ENCODE results near the gene MORC1.
A peak's percentile ranks its signal among the peaks of the same experiment; 100 is the strongest.
"Not testable (repeated sequence)": the region's sequence is repeated elsewhere in the genome, so short reads cannot be mapped to it uniquely, and the experiment has no call there.

MORC1 gene

GRCh38 chr3:109098079-109098644 is 19.8 kb downstream of the MORC1 start:
- DNase-seq (ENCODE audit: low read depth): no peak

- DNase-seq (ENCODE audit: low read depth): no peak
Measured at GRCh38 chr3:109095166-109095565, 22.8 kb downstream of the MORC1 start.

DNA sequence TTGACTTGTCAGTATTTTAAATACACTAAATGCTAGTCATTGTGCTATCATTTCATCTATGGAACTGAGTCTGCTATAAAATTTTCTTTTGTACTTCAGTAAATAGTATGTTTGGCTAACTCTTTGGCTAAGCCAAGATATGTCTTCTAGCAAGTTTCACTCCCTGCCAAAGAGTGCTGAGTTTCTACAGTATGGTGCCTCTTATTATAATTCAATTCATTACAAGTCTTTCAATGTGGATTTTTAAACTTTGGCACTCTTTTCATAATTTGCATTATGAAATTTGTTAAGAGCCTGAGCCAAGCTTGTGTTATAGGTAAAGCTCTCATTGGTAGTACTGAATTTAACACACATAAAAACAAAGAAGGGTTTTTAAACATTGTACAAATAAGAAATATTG is 24.4 kb downstream of the MORC1 start:
- no peak for DNase-seq (ENCODE audit: low read depth)

- DNase-seq (ENCODE audit: low read depth): no peak
Measured at GRCh38 chr3:109091846-109092245, 26.1 kb downstream of the MORC1 start.

DNA sequence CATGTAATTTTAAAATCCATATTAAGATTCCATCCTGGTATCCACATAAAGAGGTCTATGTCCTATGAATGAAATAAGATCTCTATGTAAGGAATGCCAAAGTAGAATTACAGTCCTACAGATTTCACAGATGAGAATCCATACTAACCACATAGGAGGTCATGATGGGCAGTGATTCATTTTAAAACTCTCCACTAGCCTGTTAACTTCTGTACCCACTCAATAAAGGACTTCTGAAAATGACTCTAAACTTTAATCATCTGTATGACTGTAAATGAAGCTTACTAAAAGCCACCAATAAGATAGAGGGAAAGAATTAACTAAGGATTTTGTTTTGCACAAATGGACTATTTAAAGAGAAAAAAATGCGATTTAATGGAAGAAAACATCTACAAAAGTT is 28.7 kb downstream of the MORC1 start:
- DNase-seq (ENCODE audit: low read depth): no peak

- peak; percentile 5 for DNase-seq (ENCODE audit: low read depth)
Measured at GRCh38 chr3:109081746-109082510, 36.0 kb downstream of the MORC1 start.

DNA sequence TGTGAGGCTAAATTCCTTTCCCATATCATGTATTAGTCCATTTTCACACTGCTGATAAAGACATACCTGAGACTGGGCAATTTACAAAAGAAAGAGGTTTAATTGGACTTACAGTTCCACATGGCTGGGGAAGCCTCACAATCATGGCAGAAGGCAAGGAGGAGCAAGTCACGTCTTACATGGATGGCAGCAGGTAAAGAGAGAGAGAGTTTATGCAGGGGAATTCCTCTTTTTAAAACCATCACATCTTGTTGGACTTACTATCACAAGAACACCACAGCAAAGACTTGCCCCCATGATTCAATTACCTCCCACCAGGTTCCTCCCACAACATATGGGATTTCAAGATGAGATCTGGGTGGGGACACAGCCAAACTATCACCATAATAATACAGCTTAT is 37.8 kb downstream of the MORC1 start:
- not testable (repeated sequence) for DNase-seq (ENCODE audit: low read depth)

DNA sequence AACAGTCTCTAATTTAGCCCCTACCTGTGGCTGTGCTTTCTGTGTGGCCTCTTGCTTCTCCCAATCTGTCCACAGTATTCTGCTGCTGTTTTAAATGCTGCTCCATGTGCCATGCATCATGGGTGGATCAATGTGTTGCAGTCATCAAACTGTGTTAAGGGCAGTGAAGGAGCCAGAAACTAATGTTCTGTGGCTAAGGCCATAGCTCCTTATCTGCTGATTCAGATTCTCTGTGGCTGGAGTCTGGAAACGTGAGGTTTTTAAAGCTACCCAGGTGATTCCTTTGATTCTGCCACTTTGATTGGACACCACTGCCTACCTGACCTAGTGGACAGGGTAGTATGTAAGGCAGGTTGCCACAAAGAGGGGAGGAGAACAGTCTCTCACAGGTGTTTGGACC is 44.8 kb downstream of the MORC1 start:
- DNase-seq (ENCODE audit: low read depth): no peak

DNA sequence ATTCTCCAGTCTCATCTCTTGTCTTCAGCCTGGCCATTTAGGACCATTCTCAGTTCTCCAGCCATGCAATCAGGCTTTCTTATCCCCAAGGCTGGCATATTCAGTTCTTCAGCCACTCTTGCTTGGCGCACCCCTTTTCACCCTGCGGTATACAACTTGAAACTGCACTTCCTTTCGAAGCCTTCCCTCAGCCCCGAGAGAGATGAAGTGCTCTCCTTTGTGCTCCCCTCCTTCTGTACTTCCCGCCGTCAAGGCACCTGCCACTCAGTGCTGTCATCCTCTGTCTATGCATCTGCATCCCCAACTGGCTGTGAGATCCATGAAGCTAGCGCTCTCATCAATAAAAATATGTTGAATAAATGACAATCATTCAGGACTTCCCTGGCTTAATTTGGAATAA is 45.7 kb downstream of the MORC1 start:
- no peak for DNase-seq (ENCODE audit: low read depth)

GRCh38 chr3:109071350-109072142 is 46.4 kb downstream of the MORC1 start:
- no peak for DNase-seq (ENCODE audit: low read depth)

- DNase-seq (ENCODE audit: low read depth): no peak
Measured at GRCh38 chr3:109070211-109070610, 47.7 kb downstream of the MORC1 start.

DNA sequence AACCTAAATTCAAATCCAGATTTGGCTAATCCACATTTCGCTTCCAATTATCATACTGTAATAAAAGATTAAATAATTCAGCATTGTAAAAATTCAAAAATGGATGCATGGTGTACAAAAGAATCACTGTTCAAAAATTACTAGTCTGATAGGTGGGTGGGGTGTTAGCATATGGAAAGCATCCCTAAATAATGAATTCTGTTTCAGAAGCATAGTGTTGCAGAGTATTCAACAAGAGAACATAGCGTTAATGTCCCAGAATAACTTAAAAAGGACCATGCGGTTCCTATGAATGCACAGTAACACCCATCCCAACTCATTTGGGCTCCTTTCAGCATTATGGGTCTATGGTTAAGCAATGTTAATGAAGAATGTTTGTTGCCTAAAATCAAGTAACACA is 51.1 kb downstream of the MORC1 start:
- DNase-seq (ENCODE audit: low read depth): no peak

DNA sequence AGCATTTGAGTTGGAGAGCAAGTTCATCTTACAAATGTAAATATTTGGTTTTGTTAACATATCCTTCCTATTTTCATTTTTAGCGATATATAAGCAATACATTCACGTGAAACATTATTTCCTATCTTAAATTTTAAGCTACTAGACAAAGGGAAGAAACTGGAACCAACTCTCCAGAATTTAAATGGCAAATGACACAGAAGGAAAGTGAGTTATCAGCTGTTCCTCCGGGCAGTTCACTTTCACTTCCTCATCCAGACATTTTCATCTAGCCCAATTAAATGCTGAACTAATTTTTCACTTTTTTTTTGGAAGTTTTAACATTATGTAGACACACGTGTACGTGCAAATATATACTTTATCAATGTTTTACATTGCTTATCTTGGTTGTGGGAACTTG is 58.7 kb downstream of the MORC1 start:
- no peak for DNase-seq (ENCODE audit: low read depth)

GRCh38 chr3:109057616-109058015 is 60.3 kb downstream of the MORC1 start:
- DNase-seq (ENCODE audit: low read depth): no peak

GRCh38 chr3:109057056-109057455 is 60.9 kb downstream of the MORC1 start:
- no peak for DNase-seq (ENCODE audit: low read depth)

DNA sequence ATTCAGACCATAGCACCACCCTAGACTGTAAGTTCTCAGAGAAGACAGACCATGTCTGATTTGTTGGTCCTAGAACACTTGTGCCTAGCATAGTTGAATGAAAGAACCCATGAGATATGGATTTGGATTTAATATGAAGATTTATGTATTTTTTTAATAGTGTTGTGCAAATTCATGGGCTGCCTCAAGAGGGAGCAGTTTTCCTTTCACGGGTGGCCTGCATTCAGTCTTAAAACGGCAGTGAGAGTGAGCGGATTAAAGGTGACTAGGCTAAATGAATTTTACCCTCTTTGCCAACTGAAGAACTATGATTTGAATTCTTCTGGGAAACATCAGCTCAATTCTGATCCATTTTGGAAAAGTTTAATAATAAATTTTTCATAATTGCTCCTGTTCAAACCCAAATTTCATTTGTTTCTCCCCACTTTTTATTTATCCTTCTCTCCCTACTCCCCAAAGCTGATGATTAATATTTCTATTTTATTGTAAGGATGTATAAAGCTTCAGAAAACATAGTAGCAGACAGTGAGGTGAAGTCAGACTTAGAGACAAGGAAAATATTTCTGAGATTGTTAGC is 67.3 kb downstream of the MORC1 start:
- peak; percentile 0 for DNase-seq (ENCODE audit: low read depth)

DNA sequence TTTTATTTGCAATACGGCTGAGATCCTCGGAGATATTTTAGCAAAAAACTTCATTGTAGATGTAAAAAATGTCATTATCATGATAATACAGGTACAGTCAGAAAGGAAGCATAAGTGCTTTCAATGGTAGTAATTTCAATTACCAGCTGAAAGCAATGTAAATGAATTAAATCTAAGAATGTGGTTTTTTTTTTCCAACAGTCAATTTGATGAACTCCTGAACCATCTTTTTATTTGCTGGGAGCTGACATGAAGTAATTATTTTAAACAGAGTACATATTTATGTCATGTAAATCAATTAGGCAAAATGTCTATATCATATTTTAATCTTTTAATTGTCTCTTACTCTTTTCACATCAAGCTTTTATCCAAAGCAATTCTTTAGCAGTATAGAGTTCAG is 70.6 kb downstream of the MORC1 start:
- no peak for DNase-seq (ENCODE audit: low read depth)

DNA sequence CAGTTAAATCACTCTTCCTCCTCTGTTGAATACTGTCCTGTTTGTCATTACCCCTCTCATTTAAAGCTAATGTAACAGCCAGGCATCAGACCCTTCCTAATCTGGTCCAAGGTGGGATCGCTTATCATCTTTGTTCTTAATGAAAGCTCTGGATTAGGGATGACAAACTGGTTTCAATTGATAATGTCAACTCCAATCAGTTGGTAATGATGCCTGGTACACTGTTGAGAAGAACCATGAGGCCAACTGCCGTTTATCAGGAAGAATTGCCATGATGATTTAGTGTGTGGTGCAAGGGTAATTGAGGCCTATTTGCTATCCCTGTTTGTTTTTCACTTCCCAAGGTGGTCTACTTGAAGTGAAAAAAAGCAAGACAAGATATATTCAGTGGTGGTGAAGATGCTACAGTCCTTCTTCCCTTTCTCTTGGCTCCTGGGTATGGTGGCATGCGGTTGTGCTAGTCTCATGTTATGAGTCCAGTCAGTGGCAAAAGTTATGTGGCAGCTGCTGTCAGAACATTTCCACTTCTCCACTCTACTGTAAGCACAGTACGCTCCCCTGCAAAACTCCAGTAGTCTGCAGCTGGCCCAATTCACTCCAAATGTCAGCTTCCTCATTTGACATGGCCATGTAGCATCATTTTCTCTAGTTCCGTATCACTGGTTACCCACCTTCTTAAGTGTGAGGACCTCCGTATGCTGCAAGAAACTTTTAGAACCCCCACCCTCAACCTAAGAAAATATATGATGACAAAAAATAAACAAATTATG is 72.5 kb downstream of the MORC1 start:
- no peak for DNase-seq (ENCODE audit: low read depth)

DNA sequence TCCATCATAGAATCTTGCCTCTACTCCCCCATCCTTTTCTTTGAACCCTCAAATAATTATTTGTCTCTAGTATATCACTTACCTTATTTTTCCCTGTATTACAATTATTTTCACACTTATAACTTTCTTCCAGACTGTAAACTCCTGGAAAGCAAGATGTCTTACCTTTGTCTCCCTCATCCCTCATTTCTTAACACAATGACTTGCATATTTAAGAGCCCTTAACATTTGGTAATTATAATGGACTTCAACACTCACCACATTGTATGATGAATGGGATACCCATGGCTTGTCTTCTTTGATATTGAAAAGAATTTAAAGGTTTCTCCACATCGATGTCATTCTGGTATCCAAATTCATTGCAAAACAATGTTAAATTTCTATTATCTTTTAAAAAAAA is 82.9 kb downstream of the MORC1 start:
- DNase-seq (ENCODE audit: low read depth): no peak

- DNase-seq (ENCODE audit: low read depth): no peak
Measured at GRCh38 chr3:109033000-109033660, 84.8 kb downstream of the MORC1 start.

- no peak for DNase-seq (ENCODE audit: low read depth)
Measured at GRCh38 chr3:109028753-109029152, 89.2 kb downstream of the MORC1 start.

- DNase-seq (ENCODE audit: low read depth): no peak
Measured at GRCh38 chr3:109026821-109027220, 91.1 kb downstream of the MORC1 start.
